ENCODE measurements around the gene CATSPERZ. TPM values are rescaled to one million over a fixed set of nuclear protein-coding genes. Genes with fewer than 3 reads are reported as not detected.

The CATSPERZ gene
- not detected in 2 replicates for total RNA-seq

GRCh38 chr11:64299847-64300648, at the start of gene CATSPERZ:
Gene CATSPERZ, plus strand, starts transcription at chr11:64300358. Its CDS starts 53 bp downstream, at chr11:64300411.
- no peak for DNase-seq

- DNase-seq, result no peak
Measured at GRCh38 chr11:64250415-64251015, 49.6 kb upstream of the CATSPERZ start.

DNA sequence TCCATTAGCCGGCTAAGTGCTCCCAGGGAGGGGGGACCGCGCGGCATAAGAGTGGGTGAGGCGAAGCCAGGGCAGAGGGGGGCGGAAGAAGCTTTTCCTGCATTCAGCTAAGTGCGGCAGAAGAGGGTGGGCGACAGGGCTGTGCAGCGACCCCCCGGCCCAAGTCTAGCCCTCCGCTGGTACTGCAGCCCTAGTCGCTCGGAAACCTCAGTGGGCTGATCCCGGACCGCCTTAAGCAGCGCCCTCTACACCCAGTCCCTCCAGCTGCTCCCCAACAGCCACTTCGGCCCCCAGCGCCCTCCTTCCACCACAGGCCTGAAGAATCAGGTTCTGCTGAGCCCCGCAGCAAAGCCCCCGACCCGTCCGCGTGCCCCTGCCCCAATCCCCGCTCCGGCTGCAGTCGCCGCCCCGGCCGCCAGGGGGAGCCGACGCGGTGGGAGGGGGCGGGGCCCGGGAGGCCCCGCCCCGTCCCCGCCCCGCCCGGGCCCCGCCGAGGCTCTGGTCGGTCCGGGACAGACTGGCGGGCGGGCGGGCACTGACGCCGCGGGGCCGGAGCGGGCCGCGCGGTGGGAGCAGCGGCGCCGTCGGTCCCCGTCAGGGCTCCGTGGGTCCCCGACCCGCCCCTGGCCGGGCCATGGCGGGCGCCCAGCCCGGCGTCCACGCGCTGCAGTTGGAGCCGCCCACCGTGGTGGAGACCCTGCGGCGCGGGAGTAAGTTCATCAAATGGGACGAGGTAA, 49.0 kb upstream of the CATSPERZ start, which contains the start of gene PLCB3:
Gene PLCB3 (plus strand): TSS at position 515 of the 737 bp plus-strand sequence. CDS start 120 bp downstream, at position 635.
- DNase-seq, result peak; percentile 66

GRCh38 chr11:64251753-64252002, 48.5 kb upstream of the CATSPERZ start:
- DNase-seq, result no peak

- DNase-seq, result peak; percentile 40
Measured at GRCh38 chr11:64252003-64252872, 47.9 kb upstream of the CATSPERZ start.

DNA sequence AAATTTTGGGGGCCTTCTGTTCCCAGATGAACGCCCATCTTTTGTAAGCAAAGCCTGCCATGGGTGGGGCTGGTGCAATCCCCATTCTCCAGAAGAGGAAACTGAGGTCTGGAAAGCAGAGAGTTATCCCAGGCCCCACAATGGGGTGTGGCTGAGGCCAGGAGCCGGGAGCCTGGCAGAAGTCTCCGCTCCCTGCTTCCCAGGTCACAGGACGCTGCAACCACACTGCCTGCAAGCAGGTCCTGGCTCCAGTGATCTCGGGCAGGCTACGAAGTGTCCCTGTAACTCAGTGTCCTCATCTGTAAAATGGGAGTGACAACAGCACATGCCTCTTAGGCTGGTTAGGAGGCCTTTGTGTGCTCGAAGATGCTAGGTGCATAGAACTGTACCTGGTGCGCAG, 47.1 kb upstream of the CATSPERZ start:
- DNase-seq, result no peak

DNA sequence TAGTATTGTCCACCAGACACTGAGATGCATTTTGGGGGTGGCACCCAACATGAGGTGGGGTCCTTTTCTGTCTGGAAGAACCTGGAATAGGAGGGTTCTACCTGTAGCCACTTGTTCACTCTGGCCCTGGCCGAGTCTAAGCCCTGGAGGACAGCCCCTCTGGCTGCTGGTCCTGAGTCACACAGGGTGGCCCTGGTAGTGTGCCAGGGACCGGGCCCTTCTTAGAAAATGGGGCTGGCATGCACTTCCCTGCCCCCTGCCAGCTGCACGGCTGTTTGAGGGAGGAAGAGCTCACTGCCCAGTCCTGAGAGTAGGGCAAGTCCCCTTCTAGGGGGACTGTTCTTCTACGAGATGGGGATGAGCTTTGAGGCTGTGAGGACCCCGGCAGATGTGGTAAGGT, 46.7 kb upstream of the CATSPERZ start:
- no peak for DNase-seq

DNA sequence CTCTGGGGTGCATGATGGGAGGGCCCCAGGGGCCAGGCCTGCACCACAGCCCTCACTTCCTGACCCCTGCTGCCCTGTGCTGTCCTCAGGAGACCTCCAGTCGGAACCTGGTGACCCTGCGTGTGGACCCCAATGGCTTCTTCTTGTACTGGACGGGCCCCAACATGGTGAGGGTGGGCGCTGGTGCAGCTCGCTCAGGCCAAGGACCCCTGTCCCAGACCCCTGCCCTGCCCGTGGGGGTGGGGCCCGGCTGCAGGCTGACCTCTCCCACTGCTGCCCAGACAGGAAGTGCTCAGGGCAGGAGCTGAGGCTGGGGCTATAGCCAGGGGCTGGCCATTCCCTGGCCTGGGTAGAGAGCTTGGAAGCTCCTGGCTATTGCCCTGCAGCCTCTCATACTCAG, 45.8 kb upstream of the CATSPERZ start:
- no peak for DNase-seq

- no peak for DNase-seq
Measured at GRCh38 chr11:64255135-64256128, 44.7 kb upstream of the CATSPERZ start.

GRCh38 chr11:64256300-64256699, 43.9 kb upstream of the CATSPERZ start:
- no peak for DNase-seq

- no peak for DNase-seq
Measured at GRCh38 chr11:64258356-64258755, 41.8 kb upstream of the CATSPERZ start.

GRCh38 chr11:64258946-64259532, 41.1 kb upstream of the CATSPERZ start:
- no peak for DNase-seq

DNA sequence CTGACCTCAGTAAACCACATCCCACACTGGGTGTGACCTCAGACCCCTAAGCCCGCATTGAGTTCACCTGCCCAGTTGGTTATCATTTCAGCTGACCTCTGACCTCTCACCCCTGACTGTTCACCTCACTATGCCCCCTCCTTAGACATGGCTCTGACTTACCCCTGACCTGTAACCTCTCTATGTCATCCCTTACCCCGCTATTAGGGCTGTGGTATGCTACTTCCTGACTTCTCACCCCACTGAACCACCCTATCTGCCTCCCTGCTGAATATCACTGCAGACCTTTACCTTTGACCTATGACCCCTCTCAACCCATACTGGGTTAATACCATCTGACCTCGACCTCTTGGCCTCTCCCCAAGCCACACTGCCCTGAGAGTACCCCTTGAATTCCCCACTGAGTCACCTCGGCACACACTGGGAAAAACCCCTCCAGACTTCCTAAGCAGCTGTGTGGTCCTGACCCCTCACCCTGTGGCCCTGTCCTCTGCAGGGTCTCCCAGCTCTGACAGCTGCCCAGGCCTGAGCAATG, 40.6 kb upstream of the CATSPERZ start:
- DNase-seq, result no peak

DNA sequence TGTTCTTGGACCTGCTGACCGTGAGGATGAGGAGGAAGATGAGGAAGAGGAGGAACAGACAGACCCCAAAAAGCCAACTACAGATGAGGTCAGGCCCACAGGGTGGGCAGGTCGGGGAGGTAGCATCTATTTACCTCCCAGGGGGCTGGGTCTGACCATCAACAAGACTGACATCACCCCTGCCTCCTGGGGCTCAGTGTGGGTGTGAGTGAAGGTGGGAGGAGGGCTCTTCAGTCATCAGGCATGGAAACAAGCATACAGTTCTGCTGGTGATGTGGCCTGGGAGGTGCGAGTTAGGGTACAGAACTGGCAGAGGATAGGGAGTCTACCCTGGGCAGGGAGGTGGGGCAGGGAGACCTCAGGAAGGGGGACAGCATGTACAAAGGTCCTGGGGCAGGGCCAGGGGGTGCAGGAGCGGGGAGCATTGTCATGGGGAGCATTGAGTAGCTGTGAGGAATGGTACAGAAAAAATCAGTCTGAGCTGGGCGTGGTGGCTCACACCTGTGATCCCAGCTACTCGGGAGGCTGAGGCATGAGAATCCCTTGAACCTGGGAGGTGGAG, 39.9 kb upstream of the CATSPERZ start:
- no peak for DNase-seq

- DNase-seq, result no peak
Measured at GRCh38 chr11:64261556-64262080, 38.5 kb upstream of the CATSPERZ start.

- DNase-seq, result no peak
Measured at GRCh38 chr11:64262271-64263002, 37.7 kb upstream of the CATSPERZ start.

GRCh38 chr11:64263021-64263946, 36.9 kb upstream of the CATSPERZ start:
- DNase-seq, result peak; percentile 89

- DNase-seq, result no peak
Measured at GRCh38 chr11:64263947-64264317, 36.2 kb upstream of the CATSPERZ start.
